ENCODE data around the gene NEK5.

NEK5 gene

GRCh38 chr13:52011632-52012511 is 117.0 kb downstream of the NEK5 start, which contains the start of gene ALG11:
ALG11 (plus strand) TSS chr13:52012398; CDS start chr13:52012419, 21 bp downstream.
- peak; percentile 98 for DNase-seq (ENCODE audit: low spot score)

- DNase-seq (ENCODE audit: low spot score), result peak; percentile 43
Measured at GRCh38 chr13:52010890-52011631, 117.8 kb downstream of the NEK5 start, which contains the start of gene ATP7B. ATP7B (minus strand) TSS chr13:52011450; CDS start chr13:52011337, 113 bp downstream.

DNA sequence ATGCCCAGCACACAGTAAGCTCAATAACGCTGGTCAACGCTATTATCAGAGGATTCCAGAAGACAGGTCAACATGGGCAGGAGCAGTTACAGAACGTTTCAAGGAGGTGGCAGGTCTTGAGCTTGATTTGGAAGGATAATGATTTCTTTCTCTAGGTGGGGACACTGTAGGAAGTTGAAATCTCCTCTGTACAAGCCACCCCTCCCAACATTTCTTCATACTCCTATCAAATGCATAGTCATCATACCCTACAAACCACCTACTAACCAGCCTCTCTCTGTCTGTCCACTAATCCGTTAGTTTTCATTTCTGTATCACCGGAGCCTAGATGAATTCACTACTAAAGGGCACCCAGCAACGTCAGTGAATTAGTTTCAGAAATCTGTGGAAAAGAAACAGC is 118.9 kb downstream of the NEK5 start:
- DNase-seq (ENCODE audit: low spot score), result no peak

GRCh38 chr13:52006523-52007245 is 122.2 kb downstream of the NEK5 start:
- DNase-seq (ENCODE audit: low spot score), result no peak

GRCh38 chr13:52005841-52006522 is 122.9 kb downstream of the NEK5 start:
- no peak for DNase-seq (ENCODE audit: low spot score)

GRCh38 chr13:52004511-52005170 is 124.2 kb downstream of the NEK5 start:
- no peak for DNase-seq (ENCODE audit: low spot score)

DNA sequence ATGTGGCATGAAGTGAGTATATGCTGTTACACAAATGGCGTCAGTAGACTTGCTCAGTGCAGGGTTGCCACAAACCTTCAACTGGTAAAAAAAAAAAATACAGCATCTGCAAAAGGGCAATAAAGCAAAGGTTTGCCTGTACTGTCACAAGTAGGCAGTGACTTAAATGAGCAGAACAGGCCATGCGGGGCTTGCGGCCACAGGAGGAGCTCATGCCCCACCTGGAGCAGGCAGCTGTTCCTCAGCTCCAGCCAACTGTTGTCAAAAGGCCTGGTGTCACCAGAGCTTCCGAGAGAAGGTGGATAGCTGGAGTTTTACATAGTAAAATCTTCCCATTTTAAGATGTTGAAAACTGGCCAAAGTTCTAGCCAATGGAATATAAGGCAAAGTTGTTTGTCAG is 125.3 kb downstream of the NEK5 start:
- peak; percentile 36 for DNase-seq (ENCODE audit: low spot score)

DNA sequence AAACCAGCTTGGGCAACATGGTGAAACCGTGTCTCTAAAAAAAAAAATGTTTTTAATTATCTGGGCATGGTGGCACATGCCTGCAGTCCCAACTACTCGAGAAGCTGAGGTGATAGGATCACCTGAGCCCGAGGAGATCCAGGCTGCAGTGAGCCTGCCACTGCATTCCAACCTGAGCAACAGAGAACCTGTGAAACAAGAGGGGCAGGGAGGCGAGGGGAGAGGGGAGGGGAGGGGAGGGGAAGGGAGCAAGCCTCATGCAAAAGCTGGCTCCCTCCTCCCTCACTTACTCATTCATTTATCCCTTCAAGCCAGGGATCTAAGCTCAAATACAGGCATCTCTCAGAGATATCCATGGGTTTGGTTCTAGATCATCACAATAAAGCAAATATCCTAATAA is 126.5 kb downstream of the NEK5 start:
- DNase-seq (ENCODE audit: low spot score), result no peak

DNA sequence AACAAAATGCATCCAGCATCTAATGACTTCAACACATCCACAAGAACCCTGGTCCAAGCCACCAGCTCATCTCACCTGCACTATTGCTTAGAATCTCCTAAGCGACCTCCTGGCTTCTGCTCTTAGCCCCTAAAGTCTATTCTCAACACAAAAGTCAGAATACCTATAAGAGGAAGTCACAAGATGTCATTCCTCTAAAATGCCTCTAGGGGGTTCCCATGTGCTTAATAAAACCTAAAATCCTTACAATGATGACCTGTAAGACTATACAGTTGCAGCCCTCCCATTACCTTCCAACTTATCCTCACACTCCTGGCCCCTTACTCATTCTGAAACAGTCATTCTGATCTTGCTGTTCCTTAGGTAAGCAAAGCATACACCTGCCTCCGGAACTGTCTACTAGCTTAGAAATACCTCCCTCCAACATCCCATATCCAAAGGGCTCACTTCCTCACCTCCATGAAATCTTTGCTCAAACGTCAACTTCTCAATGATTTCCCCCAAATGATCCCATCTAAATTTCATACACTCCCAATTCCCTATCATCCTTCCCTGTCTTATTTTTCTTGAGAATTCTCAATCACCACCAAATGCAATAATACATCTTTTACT is 127.6 kb downstream of the NEK5 start:
- DNase-seq (ENCODE audit: low spot score), result peak; percentile 58

DNA sequence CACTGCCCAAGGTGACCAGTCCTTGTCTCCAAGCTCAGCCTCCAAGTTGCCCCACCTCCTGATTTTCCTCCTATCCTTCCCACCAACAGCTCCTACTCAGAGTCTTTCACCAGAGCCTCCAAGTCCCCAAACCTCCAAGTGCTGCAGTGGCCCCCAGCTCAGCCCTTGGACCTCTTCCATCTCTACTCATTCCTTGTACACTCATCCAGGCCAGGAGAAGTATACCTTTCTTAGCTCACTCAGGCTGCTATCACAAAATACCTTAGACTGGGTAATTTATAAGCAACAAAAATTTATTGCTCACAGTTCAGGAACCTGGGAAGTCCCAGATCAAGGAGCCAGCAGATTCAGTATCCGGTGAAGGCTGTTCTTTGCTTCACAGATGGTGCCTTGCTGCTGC is 129.0 kb downstream of the NEK5 start:
- no peak for DNase-seq (ENCODE audit: low spot score)

- DNase-seq (ENCODE audit: low spot score), result no peak
Measured at GRCh38 chr13:51999510-51999911, 129.4 kb downstream of the NEK5 start.

DNA sequence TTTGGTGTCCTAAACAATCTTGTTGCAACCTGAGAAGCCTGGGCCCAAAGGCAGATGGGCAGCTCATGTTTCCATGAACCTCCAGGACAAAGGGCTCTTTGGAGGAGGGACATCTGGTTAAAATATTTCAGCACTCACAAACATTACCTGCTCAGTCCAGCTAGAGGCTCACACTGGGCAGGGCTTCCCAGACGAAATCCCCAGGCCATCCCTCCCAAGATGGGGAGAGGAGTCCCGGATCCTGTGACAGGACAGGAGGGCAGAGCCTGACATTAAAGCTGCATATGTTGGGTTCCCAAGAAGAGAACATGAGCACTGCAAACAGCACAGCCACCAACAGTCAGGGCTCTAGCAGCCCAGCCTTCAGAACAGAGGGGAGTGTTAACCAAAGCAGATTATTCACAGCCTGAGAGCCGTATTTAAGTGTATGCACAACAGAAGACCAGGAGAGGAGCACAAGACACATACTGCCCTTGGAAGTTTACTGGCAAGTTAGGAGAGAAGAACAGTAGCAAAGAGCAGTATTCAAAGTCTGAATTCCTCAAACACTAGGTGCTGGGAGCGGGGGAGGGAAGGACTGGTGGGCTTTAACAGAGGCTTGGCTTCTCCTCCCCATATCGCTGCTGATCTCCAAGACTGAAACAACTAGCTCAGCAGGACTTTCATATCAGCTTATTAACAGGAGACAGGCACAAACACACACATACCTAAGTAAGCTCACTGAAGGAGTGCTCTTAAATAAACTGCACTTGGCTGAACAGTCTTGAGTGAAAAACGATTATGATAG is 130.0 kb downstream of the NEK5 start:
- peak; percentile 25 for DNase-seq (ENCODE audit: low spot score)

- DNase-seq (ENCODE audit: low spot score), result peak; percentile 42
Measured at GRCh38 chr13:51997641-51998330, 131.1 kb downstream of the NEK5 start.

DNA sequence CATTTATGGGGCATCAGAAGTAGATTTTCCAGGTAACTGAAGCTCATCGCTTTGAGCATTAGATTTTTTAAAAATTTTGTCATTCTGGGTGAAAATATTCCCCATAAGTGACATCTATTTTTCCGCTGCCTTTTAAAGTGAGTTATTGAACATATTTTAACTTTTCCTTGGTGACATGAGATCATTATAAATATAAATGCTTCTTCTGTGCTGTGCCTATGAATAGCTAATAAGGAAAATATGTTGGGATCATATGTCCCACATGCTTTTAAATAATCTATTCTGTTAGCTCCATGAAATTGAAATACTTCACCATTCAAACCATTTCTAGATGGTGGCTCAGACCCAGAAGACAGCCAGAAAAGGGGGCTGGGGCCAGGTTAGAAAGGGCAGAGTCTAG is 131.7 kb downstream of the NEK5 start:
- DNase-seq (ENCODE audit: low spot score), result no peak

GRCh38 chr13:51996641-51997040 is 132.2 kb downstream of the NEK5 start:
- DNase-seq (ENCODE audit: low spot score), result no peak

DNA sequence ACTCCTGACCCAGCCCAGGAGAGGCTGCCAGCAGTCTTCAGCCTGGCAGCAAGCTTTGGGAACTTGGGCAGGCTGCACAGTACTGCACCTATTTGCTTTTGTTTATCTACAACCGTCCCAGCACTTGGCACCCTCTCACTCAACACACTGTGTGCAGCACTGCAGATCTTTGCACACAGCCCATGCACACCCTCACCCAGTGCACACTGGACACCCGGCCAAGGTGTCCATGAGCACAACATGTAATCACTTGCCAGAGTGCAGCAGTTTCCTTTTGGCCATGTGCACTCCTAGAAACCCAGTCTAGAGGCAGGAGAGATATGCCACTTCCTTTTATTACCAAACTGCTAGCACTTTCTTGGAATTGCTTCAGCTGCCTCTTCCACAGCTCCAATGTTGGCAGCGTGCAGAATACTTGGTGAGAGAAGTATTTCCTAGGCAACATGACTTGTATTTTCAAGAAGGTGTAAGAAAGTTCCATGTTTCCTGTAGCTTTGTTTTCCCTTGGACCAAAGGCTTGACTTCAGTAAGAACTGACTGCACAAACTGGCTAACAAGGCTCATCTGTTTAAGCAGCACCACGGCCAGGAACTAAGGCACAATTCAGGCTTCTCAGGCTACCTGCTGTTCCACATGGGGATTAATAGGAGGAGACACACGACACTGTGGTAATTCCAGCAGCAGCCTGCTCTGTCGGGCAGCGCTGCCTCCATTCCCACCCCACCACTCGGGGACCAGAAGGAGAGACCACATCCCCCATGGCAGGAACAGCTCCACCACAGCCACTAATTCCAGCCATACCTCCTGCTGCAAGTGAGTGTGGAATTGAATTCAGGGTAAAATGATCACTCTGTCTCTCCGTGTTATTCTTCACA is 133.0 kb downstream of the NEK5 start:
- no peak for DNase-seq (ENCODE audit: low spot score)

GRCh38 chr13:51993713-51994112 is 135.2 kb downstream of the NEK5 start:
- no peak for DNase-seq (ENCODE audit: low spot score)

All from SK-N-DZ (cell line).